ENCODE measurements around the gene LIME1.
"Not testable (repeated sequence)": the region's sequence is repeated elsewhere in the genome, so short reads cannot be mapped to it uniquely, and the experiment has no call there.

LIME1 gene

DNA sequence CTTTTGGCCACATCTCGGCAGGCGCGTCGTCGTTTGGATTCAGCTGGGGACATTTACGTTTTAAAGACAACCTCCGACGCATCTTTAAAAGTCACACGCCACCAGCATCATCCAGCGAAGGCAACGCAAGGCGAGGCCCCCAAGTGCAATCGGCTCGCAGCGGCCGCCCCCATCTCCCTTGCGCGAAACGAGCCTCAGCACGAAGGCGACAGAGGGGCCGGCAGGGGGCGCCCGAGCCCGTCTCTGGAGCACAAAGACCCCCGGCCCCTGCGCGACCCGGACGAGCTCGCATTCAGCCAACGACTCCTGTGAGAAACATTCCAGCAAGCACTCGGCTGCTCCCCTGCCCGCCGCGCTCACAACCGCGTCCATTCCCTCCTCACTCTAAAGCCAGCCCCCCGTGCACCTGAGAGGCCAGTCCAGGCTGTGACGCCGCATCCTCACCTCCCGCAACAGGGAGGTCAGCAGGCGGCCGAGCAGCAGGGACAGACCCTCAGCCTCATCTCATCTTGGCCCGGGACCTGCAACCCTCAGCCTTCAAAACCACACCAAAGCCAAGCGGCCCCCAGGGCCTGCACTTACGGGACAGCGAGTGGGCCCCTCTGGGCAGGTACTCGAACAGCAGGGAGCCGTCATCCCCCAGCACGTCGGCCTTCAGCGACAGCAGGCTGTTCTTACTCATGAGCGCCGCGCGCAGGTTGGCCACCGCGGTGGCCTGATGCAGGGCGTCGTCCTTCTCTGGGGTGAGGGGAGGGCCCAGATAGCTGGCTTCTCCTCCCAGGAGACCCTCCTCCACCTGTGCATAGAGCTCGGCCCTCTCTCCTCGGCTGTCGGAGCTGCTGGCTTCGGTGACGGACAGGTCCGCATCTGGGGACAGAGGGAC, 38.9 kb downstream of the LIME1 start:
- no peak for DNase-seq

DNA sequence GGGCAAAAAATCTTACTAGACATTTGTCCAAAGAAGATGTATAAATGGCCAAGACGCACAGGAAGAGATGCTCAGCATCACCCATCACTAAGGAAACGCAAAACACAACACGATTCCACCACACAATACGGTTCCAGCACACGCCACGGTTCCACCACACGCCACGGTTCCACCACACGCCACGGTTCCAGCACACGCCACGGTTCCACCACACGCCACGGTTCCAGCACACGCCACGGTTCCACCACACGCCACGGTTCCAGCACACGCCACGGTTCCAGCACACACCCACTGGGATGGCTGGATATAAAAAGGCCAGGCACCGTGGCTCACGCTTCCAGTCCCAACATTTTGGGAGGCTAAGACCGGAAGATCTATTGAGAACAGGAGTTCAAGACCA, 40.4 kb downstream of the LIME1 start:
- not testable (repeated sequence) for DNase-seq

DNA sequence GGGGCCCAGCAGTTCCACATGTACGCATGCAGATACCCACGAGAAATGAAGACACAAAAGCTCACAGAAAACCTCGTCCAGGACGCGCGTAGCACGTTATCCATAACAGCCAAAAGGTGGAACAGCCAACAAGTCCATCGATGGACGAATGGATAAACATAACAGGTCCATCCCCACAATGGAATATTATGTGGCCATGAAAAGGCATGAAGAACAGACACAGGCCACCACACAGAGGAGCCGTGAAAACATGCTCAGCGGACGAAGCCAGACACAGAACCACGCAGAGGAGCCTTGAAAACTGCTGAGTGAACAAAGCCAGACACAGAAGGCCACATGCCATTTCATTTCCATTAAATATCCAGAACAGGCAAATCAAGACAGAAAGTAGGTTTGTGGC, 41.1 kb downstream of the LIME1 start:
- DNase-seq: no peak

DNA sequence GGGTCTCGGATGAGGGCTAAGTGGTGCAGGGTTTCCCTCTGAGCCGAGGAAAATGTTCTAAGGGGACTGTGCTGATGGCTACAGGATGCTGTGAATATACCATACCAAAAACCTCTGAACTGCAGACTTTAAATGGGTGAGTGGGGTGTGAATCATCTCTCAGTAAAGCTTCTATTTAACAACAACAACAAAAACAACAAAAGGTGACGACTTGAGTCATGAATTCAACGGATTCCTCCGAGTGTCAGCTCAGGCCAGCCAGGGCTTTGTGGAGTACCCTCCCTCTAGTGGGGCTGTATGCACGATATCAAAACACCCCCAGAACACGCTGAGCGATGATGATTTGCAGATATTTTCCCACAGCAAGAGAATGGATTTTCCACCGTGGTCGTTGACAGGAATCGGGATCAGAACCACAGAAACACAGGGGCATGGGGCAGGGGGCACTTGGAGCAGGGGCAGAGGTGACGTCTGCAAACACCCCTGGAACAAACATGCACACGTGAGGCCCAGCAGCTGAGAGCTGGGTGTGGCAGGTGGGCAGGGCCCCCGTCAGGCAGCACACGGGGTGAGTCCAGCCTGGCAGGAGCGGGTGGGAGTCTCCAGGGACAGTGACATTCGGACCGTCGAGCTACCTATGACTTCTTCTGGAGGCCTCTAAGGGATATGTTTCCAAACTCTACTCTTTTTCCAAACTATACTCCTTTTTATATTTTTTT, 41.7 kb downstream of the LIME1 start:
- DNase-seq: no peak

DNA sequence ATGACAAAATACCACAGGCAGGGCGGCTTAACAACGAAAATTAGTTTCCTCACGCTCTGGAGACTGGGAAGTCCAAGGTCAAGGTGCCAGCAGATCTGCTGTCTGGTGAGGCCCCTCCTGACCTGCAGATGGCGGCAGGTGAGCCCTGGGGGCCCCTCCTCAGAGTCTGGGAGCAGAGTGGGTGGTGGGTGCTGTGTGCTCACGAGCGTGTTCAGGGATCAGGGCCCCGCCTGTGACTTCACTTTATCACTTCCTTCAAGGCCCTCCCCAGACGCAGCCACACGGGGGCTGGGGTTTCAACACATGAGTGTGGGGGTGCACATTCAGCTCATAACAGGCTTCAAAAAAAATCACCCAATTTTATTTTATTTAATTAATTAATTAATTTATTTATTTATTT, 42.4 kb downstream of the LIME1 start:
- no peak for DNase-seq

DNA sequence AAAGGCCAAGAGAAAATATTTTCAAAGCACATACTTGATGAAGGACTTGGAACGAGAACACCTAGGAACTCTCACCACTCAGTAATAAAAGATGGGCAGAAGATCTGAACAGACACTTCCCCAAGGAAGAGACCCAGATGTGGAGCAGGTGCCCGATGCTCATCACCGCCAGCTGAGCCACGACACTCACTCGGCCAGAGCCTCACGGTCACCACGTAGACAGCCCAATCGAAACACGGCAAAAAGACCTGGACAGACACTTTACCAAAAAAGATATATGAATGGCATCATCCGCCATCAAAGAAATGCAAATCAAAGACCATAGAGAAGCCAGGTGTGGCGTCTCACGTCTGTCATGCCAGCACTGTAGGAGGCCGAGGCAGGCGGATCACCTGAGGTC, 44.7 kb downstream of the LIME1 start:
- DNase-seq: no peak

DNA sequence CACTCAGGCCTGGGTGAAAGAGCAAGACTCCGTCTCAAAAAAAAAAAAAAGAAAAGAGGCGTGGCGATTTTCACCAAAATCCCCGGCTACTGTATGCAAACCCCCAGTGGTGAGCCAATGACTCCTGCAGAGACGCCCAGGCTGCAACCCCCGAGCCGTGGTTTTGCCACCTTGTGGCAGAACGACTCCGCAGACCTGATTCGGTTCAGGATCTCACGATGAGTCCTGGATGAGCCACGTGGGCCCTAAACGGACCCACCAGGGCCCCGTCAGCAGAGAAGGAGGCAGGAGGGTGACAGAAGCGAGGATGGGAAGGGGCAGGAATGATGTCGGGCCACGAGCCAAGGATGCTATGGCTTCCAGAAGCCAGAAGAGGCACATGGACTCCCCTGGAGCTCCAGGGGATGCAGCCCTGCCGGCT, 45.6 kb downstream of the LIME1 start:
- peak; percentile 88 for DNase-seq

DNA sequence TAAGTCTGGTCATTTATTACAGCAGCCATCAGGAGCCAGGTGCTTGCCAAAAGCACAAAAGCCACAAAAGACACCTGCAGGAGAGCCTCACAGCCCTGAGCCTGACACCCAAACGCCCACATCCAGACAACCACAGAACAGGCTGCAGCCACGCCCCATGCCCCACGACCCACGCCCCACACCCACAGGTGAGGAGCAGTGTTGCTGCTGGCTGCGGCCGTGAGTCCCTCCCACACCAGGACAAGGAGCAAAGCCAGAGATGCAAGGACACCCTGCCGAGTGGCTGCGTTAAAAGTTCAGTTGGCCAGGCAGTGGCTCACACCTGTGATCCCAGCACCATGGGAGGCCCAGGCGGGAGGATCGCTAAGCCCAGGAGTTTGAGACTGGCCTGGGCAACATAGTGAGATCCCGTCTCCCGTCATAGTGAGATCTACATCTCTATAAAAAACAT, 46.1 kb downstream of the LIME1 start:
- DNase-seq: no peak

DNA sequence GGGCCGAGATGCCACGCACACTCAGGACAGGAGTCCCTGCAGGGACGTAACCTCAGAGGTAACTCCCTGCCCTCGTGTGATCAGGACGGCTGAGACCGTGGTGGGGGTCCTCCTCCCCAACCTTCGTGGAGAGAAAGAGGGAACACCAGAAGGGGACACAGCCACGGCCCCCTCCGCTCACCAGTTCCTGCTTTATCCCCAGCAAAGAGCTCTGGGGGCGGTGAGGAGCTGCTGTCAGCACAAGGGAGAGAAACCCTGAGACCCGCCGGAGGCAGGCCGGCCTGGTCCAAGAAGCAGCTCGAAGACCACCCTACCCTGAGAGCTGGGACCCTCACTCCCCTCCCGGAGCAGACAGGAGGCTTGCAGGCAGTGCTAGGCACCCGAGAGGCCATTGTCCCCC, 47.5 kb downstream of the LIME1 start:
- DNase-seq: no peak

DNA sequence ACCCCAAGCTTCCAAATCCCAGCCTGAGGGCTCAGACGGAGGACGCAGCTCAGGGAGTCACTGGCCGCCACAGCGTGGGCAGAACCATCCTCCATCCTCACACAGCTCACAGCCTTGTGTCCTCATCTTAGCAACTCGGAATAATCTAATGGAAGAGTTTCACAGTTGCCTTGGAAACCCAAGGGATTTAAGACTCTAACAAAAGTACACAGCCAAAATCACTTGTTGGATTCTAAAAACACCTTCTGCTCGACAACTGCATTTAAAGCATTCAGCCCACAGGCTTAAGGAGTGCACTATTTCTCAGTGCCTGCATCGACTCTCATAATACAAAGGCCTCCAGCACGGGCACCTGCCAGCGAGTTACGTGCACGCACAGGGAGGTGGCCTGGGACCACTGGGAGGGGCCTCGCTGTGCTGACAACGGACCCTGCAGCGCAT, 49.2 kb downstream of the LIME1 start:
- DNase-seq: no peak

DNA sequence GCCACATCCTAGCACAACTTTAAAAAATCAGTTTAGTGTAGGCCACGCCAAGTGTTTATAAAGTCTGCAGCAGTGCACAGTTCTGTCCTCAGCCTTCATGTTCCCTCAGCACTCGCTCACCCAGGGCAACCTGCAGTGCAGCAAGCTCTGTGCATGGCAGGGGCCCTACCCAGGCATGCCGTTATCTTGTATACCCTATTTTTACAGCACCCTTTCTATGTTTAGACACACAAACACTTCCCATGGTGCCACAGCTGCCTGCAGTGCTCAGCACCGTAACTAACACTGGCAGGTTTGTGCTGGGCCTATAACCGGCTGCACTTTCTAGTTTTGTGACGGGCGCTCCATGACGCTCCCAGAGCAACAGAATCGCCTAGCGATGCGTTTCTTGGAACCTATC, 50.8 kb downstream of the LIME1 start:
- DNase-seq: no peak

DNA sequence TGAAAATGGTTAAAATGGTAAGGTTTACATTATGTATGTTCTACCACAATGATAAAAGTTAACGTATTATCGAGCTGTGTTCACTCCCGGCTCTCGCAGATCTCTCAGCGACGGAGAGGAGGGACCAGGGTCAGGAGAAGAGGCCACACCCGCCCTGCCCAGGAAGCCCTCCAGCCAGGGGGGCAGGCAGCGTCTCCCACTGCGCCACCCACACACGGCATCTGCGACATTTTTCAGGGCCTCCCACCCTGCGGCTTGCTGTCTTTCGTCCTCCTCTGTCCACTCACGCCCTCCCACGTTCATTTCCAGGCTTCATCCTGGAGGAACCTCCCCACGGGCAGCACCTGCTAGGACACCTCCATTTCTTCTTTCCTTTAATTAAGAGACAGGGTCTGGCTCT, 51.3 kb downstream of the LIME1 start:
- no peak for DNase-seq
